HepG2 (cell line): ENCODE results near the gene LRRC8E. TPM values are rescaled to one million over a fixed set of nuclear protein-coding genes. Genes with fewer than 3 reads are reported as not detected.

Experiments
- DBP ChIP-seq: sonication (generic); formaldehyde crosslinking; IDR thresholded peaks from 2 replicates; pipeline ENCODE4 v1.4.0; 2020; ENCODE audit warnings: missing genetic modification reagents; ENCODE audit errors: not compliant biosample characterization
- ETV6 ChIP-seq: sonication (generic); formaldehyde crosslinking; conservative IDR thresholded peaks from 2 replicates; pipeline ENCODE4 v1.4.0; 2020; ENCODE audit warnings: missing genetic modification reagents
- KLF15 ChIP-seq: sonication (generic); formaldehyde crosslinking; IDR thresholded peaks from 2 replicates; pipeline ENCODE4 v1.8.1; 2023; ENCODE audit warnings: borderline replicate concordance, mild to moderate bottlenecking, inconsistent platforms, missing genetic modification reagents, mixed read lengths
- PHF8 ChIP-seq: sonication (generic); formaldehyde crosslinking; IDR thresholded peaks from 2 replicates; pipeline ENCODE4 v1.5.0; 2020; ENCODE audit warnings: missing genetic modification reagents
- POLR2G ChIP-seq: fragments of 200-400 bp; formaldehyde crosslinking; IDR thresholded peaks from 2 replicates; pipeline ENCODE4 v1.6.1; 2018; ENCODE audit warnings: mild to moderate bottlenecking, low read depth, low read length, moderate library complexity
- RERE ChIP-seq: IDR thresholded peaks from 2 replicates; pipeline ENCODE4 v1.6.1; 2016; ENCODE audit warnings: low read depth, missing genetic modification reagents, missing compliant biosample characterization
- SP4 ChIP-seq: sonication (generic); formaldehyde crosslinking; IDR thresholded peaks from 2 replicates; pipeline ENCODE4 v1.8.1; 2023; ENCODE audit warnings: mild to moderate bottlenecking, missing genetic modification reagents
- SRY ChIP-seq: sonication (generic); formaldehyde crosslinking; IDR thresholded peaks from 2 replicates; pipeline ENCODE4 v1.8.0; 2022; ENCODE audit warnings: mild to moderate bottlenecking, missing genetic modification reagents
- STAT6 ChIP-seq: sonication (generic); formaldehyde crosslinking; IDR thresholded peaks from 2 replicates; pipeline ENCODE4 v1.4.0; 2020; ENCODE audit warnings: missing genetic modification reagents, mild to moderate bottlenecking, borderline replicate concordance
- ZC3H13 ChIP-seq: sonication (generic); formaldehyde crosslinking; IDR thresholded peaks from 2 replicates; pipeline ENCODE4 v1.8.1; 2023; ENCODE audit warnings: mild to moderate bottlenecking, missing genetic modification reagents, moderate library complexity
- ZNF235 ChIP-seq: sonication (generic); formaldehyde crosslinking; IDR thresholded peaks from 2 replicates; pipeline ENCODE4 v1.8.1; 2023; ENCODE audit warnings: mild to moderate bottlenecking, missing genetic modification reagents, borderline replicate concordance
- ZNF770 ChIP-seq: sonication (generic); formaldehyde crosslinking; IDR thresholded peaks from 2 replicates; pipeline ENCODE4 v1.5.0; 2020; ENCODE audit warnings: mild to moderate bottlenecking, missing genetic modification reagents
- ZSCAN21 ChIP-seq: sonication (generic); formaldehyde crosslinking; IDR thresholded peaks from 2 replicates; pipeline ENCODE4 v1.8.0; 2022; ENCODE audit warnings: mild to moderate bottlenecking, missing genetic modification reagents, moderate library complexity, borderline replicate concordance
- polyA plus RNA-seq, 8 experiments: library from polyadenylated mRNA; depleted of rRNA in 3 of 8; stranded (reverse) in 7 of 8; unstranded in 1 of 8; fragments of >200 nt; fragmentation: Illumina TruSeq in 4 of 8; extraction: Trizol in 4 of 8; gene quantifications; 2 replicates each; pipeline versions ENCODE4 v1.2.1 to v1.2.3, GENCODE V29; 2011 to 2016; ENCODE audit warnings: low read depth in 4 of 8, missing spikeins in 1 of 8, mixed read lengths in 1 of 8; ENCODE audit not compliant: insufficient read depth in 1 of 8
- total RNA-seq, 5 experiments: library from RNA; depleted of rRNA; stranded (reverse); fragments of >200 nt; fragmentation: Illumina TruSeq; extraction: Trizol; gene quantifications; 2 replicates each; pipeline ENCODE4 v1.2.3, GENCODE V29; 2016; ENCODE audit warnings: low read depth in 1 of 5
- TF ChIP-seq, protein P1 (sequence below): sonication (generic); formaldehyde crosslinking; IDR thresholded peaks from 2 replicates; pipeline ENCODE4 v1.8.1; 2022; ENCODE audit warnings: mild to moderate bottlenecking, missing genetic modification reagents

The LRRC8E gene
- total and polyA plus RNA-seq, 2 of the 13 experiments (the other 11 are each of a cell fraction or from before 2014, with no cell fraction given), result 8.0 to 10.3 TPM

DNA sequence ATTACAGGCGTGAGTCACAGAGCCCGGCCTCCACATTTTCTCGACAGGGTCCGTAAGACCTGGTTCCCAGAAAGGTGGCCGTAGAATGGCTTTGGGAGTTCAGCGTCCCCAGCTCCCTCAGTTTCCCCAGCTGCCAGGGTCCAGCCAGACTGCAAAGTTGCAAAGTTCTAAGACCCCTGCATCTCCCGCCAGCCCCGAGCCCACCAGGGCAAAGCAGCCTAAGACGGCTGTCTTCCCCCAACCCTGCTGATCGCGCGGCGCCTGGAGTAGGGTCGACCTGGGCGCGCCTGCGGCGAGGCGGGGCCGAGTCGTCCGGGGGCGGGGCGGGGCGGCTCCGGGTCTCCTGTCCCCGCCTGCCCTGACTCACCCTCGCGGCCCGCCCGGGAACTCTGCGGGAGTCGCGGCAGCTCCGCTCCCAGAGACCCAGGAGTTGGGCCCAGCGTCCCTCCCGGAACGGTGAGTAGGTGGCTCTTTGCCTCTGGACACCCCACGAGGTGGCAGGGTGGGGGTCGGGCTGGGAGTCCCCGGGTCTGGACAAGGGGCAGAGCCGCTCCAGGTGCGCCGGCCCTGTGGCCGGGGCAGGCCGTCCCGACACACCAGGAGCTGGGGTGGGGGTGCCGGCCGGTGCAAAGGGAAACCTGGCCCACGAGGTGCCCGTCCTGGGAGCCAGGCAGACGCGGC lies at the start of gene LRRC8E (continued):
- TF ChIP-seq ZC3H13 (CRISPR knock-in tag) (no peak), PHF8 (CRISPR knock-in tag) (peak; percentile 93), KLF15 (no peak), POLR2G (peak; percentile 77), ETV6 (CRISPR knock-in tag) (0 out of 2 replicates have a peak, but pooled peaks have one; percentile 26), RERE (CRISPR knock-in tag) (0 out of 2 replicates have a peak, but pooled peaks have one; percentile 17), DBP (CRISPR knock-in tag) (peak; percentile 36), ZNF235 (peak; percentile 51; the same call in 1 of the 2 replicates), SP4 (CRISPR knock-in tag) (peak; percentile 81; the same call in 1 of the 2 replicates), SRY (CRISPR knock-in tag) (peak; percentile 66; the same call in 1 of the 2 replicates), ZSCAN21 (peak; percentile 47; the same call in 1 of the 2 replicates), STAT6 (CRISPR knock-in tag) (peak; percentile 59; the same call in 1 of the 2 replicates), ZNF770 (peak; percentile 79)
- TF ChIP-seq, protein P1, sequence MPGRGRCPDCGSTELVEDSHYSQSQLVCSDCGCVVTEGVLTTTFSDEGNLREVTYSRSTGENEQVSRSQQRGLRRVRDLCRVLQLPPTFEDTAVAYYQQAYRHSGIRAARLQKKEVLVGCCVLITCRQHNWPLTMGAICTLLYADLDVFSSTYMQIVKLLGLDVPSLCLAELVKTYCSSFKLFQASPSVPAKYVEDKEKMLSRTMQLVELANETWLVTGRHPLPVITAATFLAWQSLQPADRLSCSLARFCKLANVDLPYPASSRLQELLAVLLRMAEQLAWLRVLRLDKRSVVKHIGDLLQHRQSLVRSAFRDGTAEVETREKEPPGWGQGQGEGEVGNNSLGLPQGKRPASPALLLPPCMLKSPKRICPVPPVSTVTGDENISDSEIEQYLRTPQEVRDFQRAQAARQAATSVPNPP (CRISPR knock-in tag), result no peak
